Neural cell (in vitro differentiated cells): ENCODE results near the gene SEC14L3. TPM values are rescaled to one million over a fixed set of nuclear protein-coding genes. Genes with fewer than 3 reads are reported as not detected.

Source experiments
- H2AFZ ChIP-seq: fragments of 200-600, 300-800 bp; sonication (generic), shearing (Covaris generic); 2 replicates; pipeline ENCODE4 v1.6.0; 2014; ENCODE audit warnings: low read depth, mild to moderate bottlenecking, antibody characterized with exemption, low read length, moderate library complexity
- H3F3A ChIP-seq: fragments of 200-600 bp; shearing (Covaris generic); 2 replicates; pipeline ENCODE4 v1.6.1; 2016; ENCODE audit warnings: mild to moderate bottlenecking, moderate library complexity, mixed read lengths, antibody characterized with exemption, low read length; ENCODE audit not compliant: insufficient read depth, poor library complexity, severe bottlenecking
- H3K27ac ChIP-seq: fragments of 200-600, 300-800 bp; sonication (generic), shearing (Covaris generic); 2 replicates; pipeline ENCODE4 v1.5.1; 2014; ENCODE audit warnings: mild to moderate bottlenecking, low read length, moderate library complexity
- H3K27me3 ChIP-seq: fragments of 300-800, 200-600 bp; sonication (generic), shearing (Covaris generic); 2 replicates; pipeline ENCODE4 v1.6.0; 2014; ENCODE audit warnings: mild to moderate bottlenecking, low read depth, low read length, moderate library complexity; ENCODE audit not compliant: insufficient read depth
- H3K36me3 ChIP-seq: fragments of 300-800, 200-600 bp; sonication (generic), shearing (Covaris generic); 2 replicates; pipeline ENCODE4 v1.5.1; 2014; ENCODE audit warnings: mild to moderate bottlenecking, antibody characterized with exemption, low read length, moderate library complexity; ENCODE audit not compliant: insufficient read depth
- H3K4me2 ChIP-seq: fragments of 300-800, 200-600 bp; sonication (generic), shearing (Covaris generic); 2 replicates; pipeline ENCODE4 v1.6.0; 2014; ENCODE audit warnings: mild to moderate bottlenecking, low read length
- H3K4me3 ChIP-seq: fragments of 300-800, 200-600 bp; sonication (generic), shearing (Covaris generic); 2 replicates; pipeline ENCODE4 v1.5.1; 2014; ENCODE audit warnings: mild to moderate bottlenecking, low read length, moderate library complexity
- H3K79me2 ChIP-seq: fragments of 200-600 bp; shearing (Covaris generic); replicated peaks from 2 replicates; pipeline ENCODE4 v1.6.0; 2014; ENCODE audit warnings: mild to moderate bottlenecking, low read length, moderate library complexity; ENCODE audit not compliant: insufficient read depth
- H3K9ac ChIP-seq: fragments of 300-800, 200-600 bp; sonication (generic), shearing (Covaris generic); 2 replicates; pipeline ENCODE4 v1.6.1; 2016; ENCODE audit warnings: mild to moderate bottlenecking, low read length, mixed read lengths
- H3K9me2 ChIP-seq: fragments of 200-600 bp; shearing (Covaris generic); 2 replicates; pipeline ENCODE4 v1.6.1; 2016; ENCODE audit warnings: mild to moderate bottlenecking, low read length, mixed read lengths; ENCODE audit not compliant: insufficient read depth
- H3K9me3 ChIP-seq: fragments of 200-600, 300-800 bp; sonication (generic), shearing (Covaris generic); 2 replicates; pipeline ENCODE4 v1.6.1; 2016; ENCODE audit warnings: mild to moderate bottlenecking, mixed run types, low read length, moderate library complexity, mixed read lengths
- H4K20me1 ChIP-seq: fragments of 200-600 bp; shearing (Covaris generic); 2 replicates; pipeline ENCODE4 v1.6.1; 2016; ENCODE audit warnings: mild to moderate bottlenecking, mixed run types; ENCODE audit not compliant: insufficient read depth
- EP300 ChIP-seq: fragments of 450-650 bp; conservative IDR thresholded peaks from 2 replicates; pipeline ENCODE4 v1.6.1; 2014; ENCODE audit warnings: antibody characterized with exemption, mild to moderate bottlenecking, moderate library complexity; ENCODE audit not compliant: poor library complexity, severe bottlenecking
- EZH2 ChIP-seq: fragments of 200-600, 300-800 bp; shearing (Covaris generic), sonication (generic); IDR thresholded peaks from 2 replicates; pipeline ENCODE4 v1.6.1; 2014; ENCODE audit warnings: antibody characterized with exemption, low read length, borderline replicate concordance, mild to moderate bottlenecking; ENCODE audit not compliant: insufficient read depth, poor library complexity, severe bottlenecking
- MXI1 ChIP-seq: fragments of 450-650 bp; conservative IDR thresholded peaks from 2 replicates; pipeline ENCODE4 v1.6.1; 2014; ENCODE audit warnings: antibody characterized with exemption, mild to moderate bottlenecking; ENCODE audit not compliant: poor library complexity, severe bottlenecking
- POLR2AphosphoS5 ChIP-seq: IDR thresholded peaks from 2 replicates; pipeline ENCODE4 v1.6.1; 2012
- RAD21 ChIP-seq: fragments of 450-650 bp; conservative IDR thresholded peaks from 2 replicates; pipeline ENCODE4 v1.6.1; 2014; ENCODE audit warnings: antibody characterized with exemption, mild to moderate bottlenecking, moderate library complexity
- SMC3 ChIP-seq: fragments of 450-650 bp; conservative IDR thresholded peaks from 2 replicates; pipeline ENCODE4 v1.6.1; 2014; ENCODE audit warnings: antibody characterized with exemption, mild to moderate bottlenecking, moderate library complexity; ENCODE audit not compliant: poor library complexity
- TAF1 ChIP-seq: IDR thresholded peaks from 2 replicates; pipeline ENCODE4 v1.6.1; 2012; ENCODE audit warnings: low read depth
- polyA plus RNA-seq: library from polyadenylated mRNA; depleted of rRNA; stranded (reverse); fragments of >200 nt; gene quantifications from 2 replicates; pipeline ENCODE4 v1.2.3, GENCODE V29; 2014
- TF ChIP-seq, protein P1 (sequence below): fragments of 450-650 bp; IDR thresholded peaks from 2 replicates; pipeline ENCODE4 v1.5.1; 2014; ENCODE audit warnings: antibody characterized with exemption, mild to moderate bottlenecking, moderate library complexity; ENCODE audit not compliant: poor library complexity, severe bottlenecking
- TF ChIP-seq, protein P2 (sequence below): IDR thresholded peaks from 2 replicates; pipeline ENCODE4 v1.6.1; 2012; ENCODE audit warnings: borderline replicate concordance

Gene SEC14L3
- polyA plus RNA-seq, 1 donor from 2014 or later, result not detected

DNA sequence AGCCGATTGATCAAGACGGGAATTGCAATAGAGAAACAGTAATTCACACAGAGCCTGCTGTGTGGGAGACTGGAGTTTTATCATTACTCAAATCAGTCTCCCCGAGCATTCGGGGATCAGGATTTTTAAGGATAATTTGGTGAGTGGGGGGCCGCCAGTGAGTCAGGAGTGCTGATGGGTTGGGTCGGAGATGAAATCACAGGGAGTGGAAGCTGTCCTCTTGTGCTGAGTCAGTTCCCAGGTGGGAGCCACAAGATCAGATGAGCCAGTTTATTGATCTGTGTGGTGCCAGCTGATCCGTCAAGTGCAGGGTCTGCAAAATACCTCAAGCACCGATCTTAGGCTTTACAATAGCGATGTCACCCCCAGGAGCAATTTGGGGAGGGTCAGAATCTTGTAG is 30.7 kb downstream of the SEC14L3 start:
- H4K20me1 ChIP-seq, result no peaks in the 10 kb centered on the region
- no peak overlapping the region for H3K27ac ChIP-seq
- no peaks in the 10 kb centered on the region for H3K9me3 ChIP-seq
- H3K27me3 ChIP-seq, result no peaks in the 10 kb centered on the region
- H2AFZ ChIP-seq, result no peak overlapping the region
- H3K4me2 ChIP-seq, result no peak overlapping the region
- no peaks in the 10 kb centered on the region for H3K79me2 ChIP-seq
- TF ChIP-seq EZH2 (no peak), TAF1 (no peak), SMC3 (no peak), EP300 (no peak), MXI1 (no peak), RAD21 (no peak), POLR2AphosphoS5 (no peak)
- TF ChIP-seq, protein P1, sequence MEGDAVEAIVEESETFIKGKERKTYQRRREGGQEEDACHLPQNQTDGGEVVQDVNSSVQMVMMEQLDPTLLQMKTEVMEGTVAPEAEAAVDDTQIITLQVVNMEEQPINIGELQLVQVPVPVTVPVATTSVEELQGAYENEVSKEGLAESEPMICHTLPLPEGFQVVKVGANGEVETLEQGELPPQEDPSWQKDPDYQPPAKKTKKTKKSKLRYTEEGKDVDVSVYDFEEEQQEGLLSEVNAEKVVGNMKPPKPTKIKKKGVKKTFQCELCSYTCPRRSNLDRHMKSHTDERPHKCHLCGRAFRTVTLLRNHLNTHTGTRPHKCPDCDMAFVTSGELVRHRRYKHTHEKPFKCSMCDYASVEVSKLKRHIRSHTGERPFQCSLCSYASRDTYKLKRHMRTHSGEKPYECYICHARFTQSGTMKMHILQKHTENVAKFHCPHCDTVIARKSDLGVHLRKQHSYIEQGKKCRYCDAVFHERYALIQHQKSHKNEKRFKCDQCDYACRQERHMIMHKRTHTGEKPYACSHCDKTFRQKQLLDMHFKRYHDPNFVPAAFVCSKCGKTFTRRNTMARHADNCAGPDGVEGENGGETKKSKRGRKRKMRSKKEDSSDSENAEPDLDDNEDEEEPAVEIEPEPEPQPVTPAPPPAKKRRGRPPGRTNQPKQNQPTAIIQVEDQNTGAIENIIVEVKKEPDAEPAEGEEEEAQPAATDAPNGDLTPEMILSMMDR, result no peak
- TF ChIP-seq, protein P2, sequence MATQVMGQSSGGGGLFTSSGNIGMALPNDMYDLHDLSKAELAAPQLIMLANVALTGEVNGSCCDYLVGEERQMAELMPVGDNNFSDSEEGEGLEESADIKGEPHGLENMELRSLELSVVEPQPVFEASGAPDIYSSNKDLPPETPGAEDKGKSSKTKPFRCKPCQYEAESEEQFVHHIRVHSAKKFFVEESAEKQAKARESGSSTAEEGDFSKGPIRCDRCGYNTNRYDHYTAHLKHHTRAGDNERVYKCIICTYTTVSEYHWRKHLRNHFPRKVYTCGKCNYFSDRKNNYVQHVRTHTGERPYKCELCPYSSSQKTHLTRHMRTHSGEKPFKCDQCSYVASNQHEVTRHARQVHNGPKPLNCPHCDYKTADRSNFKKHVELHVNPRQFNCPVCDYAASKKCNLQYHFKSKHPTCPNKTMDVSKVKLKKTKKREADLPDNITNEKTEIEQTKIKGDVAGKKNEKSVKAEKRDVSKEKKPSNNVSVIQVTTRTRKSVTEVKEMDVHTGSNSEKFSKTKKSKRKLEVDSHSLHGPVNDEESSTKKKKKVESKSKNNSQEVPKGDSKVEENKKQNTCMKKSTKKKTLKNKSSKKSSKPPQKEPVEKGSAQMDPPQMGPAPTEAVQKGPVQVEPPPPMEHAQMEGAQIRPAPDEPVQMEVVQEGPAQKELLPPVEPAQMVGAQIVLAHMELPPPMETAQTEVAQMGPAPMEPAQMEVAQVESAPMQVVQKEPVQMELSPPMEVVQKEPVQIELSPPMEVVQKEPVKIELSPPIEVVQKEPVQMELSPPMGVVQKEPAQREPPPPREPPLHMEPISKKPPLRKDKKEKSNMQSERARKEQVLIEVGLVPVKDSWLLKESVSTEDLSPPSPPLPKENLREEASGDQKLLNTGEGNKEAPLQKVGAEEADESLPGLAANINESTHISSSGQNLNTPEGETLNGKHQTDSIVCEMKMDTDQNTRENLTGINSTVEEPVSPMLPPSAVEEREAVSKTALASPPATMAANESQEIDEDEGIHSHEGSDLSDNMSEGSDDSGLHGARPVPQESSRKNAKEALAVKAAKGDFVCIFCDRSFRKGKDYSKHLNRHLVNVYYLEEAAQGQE, result no peak
- H3K36me3 ChIP-seq, result no peaks in the 10 kb centered on the region
- no peak overlapping the region for H3K9ac ChIP-seq
- H3K4me3 ChIP-seq, result no peak overlapping the region
- no peaks in the 10 kb centered on the region for H3F3A ChIP-seq
- no peaks in the 10 kb centered on the region for H3K9me2 ChIP-seq

DNA sequence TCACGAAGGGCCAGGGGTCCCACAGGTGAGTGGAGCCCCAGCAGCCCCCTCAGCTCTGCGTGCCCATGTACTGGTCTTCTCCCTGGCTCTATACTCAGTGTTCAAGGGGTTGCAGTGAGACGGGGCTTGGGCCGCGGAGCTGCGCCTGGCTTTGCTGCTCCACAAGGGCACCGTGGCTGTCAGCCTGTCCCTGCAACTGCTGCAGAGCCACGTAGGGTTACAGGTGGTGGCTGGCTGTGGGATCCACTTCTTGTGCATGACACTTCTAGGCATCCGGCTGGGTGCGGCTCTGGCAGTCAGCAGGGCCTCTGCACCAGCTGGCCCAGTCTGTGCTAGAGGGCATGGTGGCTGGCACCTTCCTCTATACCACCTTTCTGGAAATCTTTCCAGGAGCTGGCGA is 32.0 kb downstream of the SEC14L3 start:
- Histone ChIP-seq H3K79me2 (no peaks in the 10 kb centered on the region), H3K36me3 (no peaks in the 10 kb centered on the region), H2AFZ (no peak overlapping the region), H4K20me1 (no peaks in the 10 kb centered on the region), H3K4me2 (no peak overlapping the region), H3K4me3 (no peak overlapping the region), H3K27me3 (no peaks in the 10 kb centered on the region), H3K27ac (no peak overlapping the region), H3F3A (no peaks in the 10 kb centered on the region), H3K9me2 (no peaks in the 10 kb centered on the region), H3K9me3 (no peaks in the 10 kb centered on the region), H3K9ac (no peak overlapping the region)
- TF ChIP-seq, protein P1, result no peak
- no peak for TF ChIP-seq MXI1
- no peak for TF ChIP-seq RAD21
- no peak for TF ChIP-seq EP300
- no peak for TF ChIP-seq EZH2
- TF ChIP-seq POLR2AphosphoS5, result no peak
- TF ChIP-seq, protein P2, result no peak
- TF ChIP-seq TAF1, result no peak
- no peak for TF ChIP-seq SMC3
